H9 (cell line): Measurements from ENCODE around the gene DLGAP4. TPM values are rescaled to one million over a fixed set of nuclear protein-coding genes. Genes with fewer than 3 reads are reported as not detected.

Source experiments
- DNase-seq: peaks from one replicate; pipeline ENCODE4 v3.0.0-alpha.2; 2017
- H2AFZ ChIP-seq: one replicate; pipeline ENCODE4 v1.6.1; 2013; ENCODE audit warnings: mild to moderate bottlenecking, low read length, control low read depth, moderate library complexity
- H2AK5ac ChIP-seq: 2 replicates; pipeline ENCODE4 v1.6.1; 2013; ENCODE audit warnings: low read length, control low read depth, mixed read lengths; ENCODE audit not compliant: insufficient read length
- H2BK120ac ChIP-seq: one replicate; pipeline ENCODE4 v1.6.1; 2013; ENCODE audit warnings: low read depth, mild to moderate bottlenecking, low read length, control low read depth, inconsistent platforms; ENCODE audit not compliant: poor library complexity, severe bottlenecking
- H2BK12ac ChIP-seq: 2 replicates; pipeline ENCODE4 v1.6.1; 2013; ENCODE audit warnings: low read length, control low read depth, mixed read lengths, low read depth; ENCODE audit not compliant: insufficient read length
- H2BK15ac ChIP-seq: 2 replicates; pipeline ENCODE4 v1.6.1; 2013; ENCODE audit warnings: low read depth, low read length, control low read depth
- H2BK20ac ChIP-seq: one replicate; pipeline ENCODE4 v1.6.1; 2013; ENCODE audit warnings: low read depth, mild to moderate bottlenecking, low read length, control low read depth, inconsistent platforms; ENCODE audit not compliant: poor library complexity, severe bottlenecking
- H2BK5ac ChIP-seq: 2 replicates; pipeline ENCODE4 v1.6.1; 2013; ENCODE audit warnings: low read length, control low read depth, mixed read lengths; ENCODE audit not compliant: insufficient read length
- H3K14ac ChIP-seq: 2 replicates; pipeline ENCODE4 v1.6.1; 2013; ENCODE audit warnings: low read length, control low read depth; ENCODE audit not compliant: insufficient read depth
- H3K18ac ChIP-seq: 2 replicates; pipeline ENCODE4 v1.6.1; 2013; ENCODE audit warnings: low read depth, mild to moderate bottlenecking, mixed read lengths, low read length, control low read depth; ENCODE audit not compliant: insufficient read length
- H3K23ac ChIP-seq: 2 replicates; pipeline ENCODE4 v1.6.1; 2013; ENCODE audit warnings: low read length, control low read depth, mixed read lengths, low read depth; ENCODE audit not compliant: insufficient read length
- H3K23me2 ChIP-seq: 2 replicates; pipeline ENCODE4 v1.6.1; 2013; ENCODE audit warnings: low read depth, mild to moderate bottlenecking, mixed read lengths, low read length, control low read depth; ENCODE audit not compliant: insufficient read length, poor library complexity, severe bottlenecking
- H3K27ac ChIP-seq: 2 replicates; pipeline ENCODE4 v1.5.1; 2013; ENCODE audit warnings: low read length, control low read depth, mixed read lengths, low read depth; ENCODE audit not compliant: insufficient read length
- H3K27me3 ChIP-seq: 2 replicates; pipeline ENCODE4 v1.6.1; 2013; ENCODE audit warnings: low read length, control low read depth, inconsistent platforms; ENCODE audit not compliant: insufficient read depth
- H3K4ac ChIP-seq: 2 replicates; pipeline ENCODE4 v1.6.1; 2013; ENCODE audit warnings: low read depth, mild to moderate bottlenecking, control low read depth, inconsistent platforms, low read length, moderate library complexity
- H3K4me1 ChIP-seq: 2 replicates; pipeline ENCODE4 v1.6.1; 2013; ENCODE audit warnings: low read length, control low read depth, inconsistent platforms; ENCODE audit not compliant: insufficient read depth
- H3K4me2 ChIP-seq: 2 replicates; pipeline ENCODE4 v1.6.1; 2013; ENCODE audit warnings: low read length, control low read depth, mixed read lengths; ENCODE audit not compliant: insufficient read length, insufficient read depth
- H3K56ac ChIP-seq: 2 replicates; pipeline ENCODE4 v1.6.1; 2013; ENCODE audit warnings: low read depth, mild to moderate bottlenecking, mixed read lengths, low read length, control low read depth; ENCODE audit not compliant: insufficient read length
- H3K79me1 ChIP-seq: 2 replicates; pipeline ENCODE4 v1.6.1; 2013; ENCODE audit warnings: low read depth, mild to moderate bottlenecking, moderate library complexity, low read length, control low read depth, inconsistent platforms; ENCODE audit not compliant: insufficient read depth, poor library complexity, severe bottlenecking
- H3K79me2 ChIP-seq: 2 replicates; pipeline ENCODE4 v1.6.1; 2013; ENCODE audit warnings: low read length, control low read depth, inconsistent platforms; ENCODE audit not compliant: insufficient read depth
- H3K9ac ChIP-seq: 2 replicates; pipeline ENCODE4 v1.6.1; 2013; ENCODE audit warnings: low read length, control low read depth, mixed read lengths; ENCODE audit not compliant: insufficient read length; ENCODE audit errors: extremely low read depth
- H3K9me3 ChIP-seq: one replicate; pipeline ENCODE4 v1.6.1; 2013; ENCODE audit warnings: low read depth, low read length, inconsistent platforms; ENCODE audit not compliant: control insufficient read depth
- H3T11ph ChIP-seq: one replicate; pipeline ENCODE4 v1.6.1; 2013; ENCODE audit warnings: mild to moderate bottlenecking, low read length, control low read depth, inconsistent platforms
- H4K20me1 ChIP-seq: one replicate; pipeline ENCODE4 v1.6.1; 2013; ENCODE audit not compliant: control insufficient read depth, insufficient read length, insufficient read depth
- H4K5ac ChIP-seq: 2 replicates; pipeline ENCODE4 v1.6.1; 2013; ENCODE audit warnings: low read depth, mild to moderate bottlenecking, mixed read lengths, low read length, control low read depth; ENCODE audit not compliant: insufficient read length
- H4K8ac ChIP-seq: replicated peaks from 2 replicates; pipeline ENCODE4 v1.6.1; 2013; ENCODE audit warnings: low read length, control low read depth, mixed read lengths, low read depth; ENCODE audit not compliant: insufficient read length
- H4K91ac ChIP-seq: 2 replicates; pipeline ENCODE4 v1.6.1; 2013; ENCODE audit warnings: low read depth, mild to moderate bottlenecking, moderate library complexity, mixed read lengths, low read length, control low read depth; ENCODE audit not compliant: insufficient read length
- H3K27ac Mint-ChIP-seq, 3 experiments: 2 replicates in 2 of 3; 3 replicates in 1 of 3; pipeline ENCODE4 v1.8.0; 2020 to 2021; ENCODE audit warnings: mixed read lengths in 3 of 3, mild to moderate bottlenecking in 1 of 3, moderate library complexity in 1 of 3
- H3K27me3 Mint-ChIP-seq: 2 replicates; pipeline ENCODE4 v1.8.0; 2021; ENCODE audit warnings: low read depth, mild to moderate bottlenecking, moderate library complexity, mixed read lengths
- H3K36me3 Mint-ChIP-seq, 3 experiments: 2 replicates in 2 of 3; 3 replicates in 1 of 3; pipeline ENCODE4 v1.8.0; 2020 to 2021; ENCODE audit warnings: low read depth in 3 of 3, mixed read lengths in 3 of 3; ENCODE audit not compliant: insufficient read depth in 1 of 3
- H3K4me1 Mint-ChIP-seq, 2 experiments: 2 replicates each; pipeline ENCODE4 v1.8.0; 2020; ENCODE audit warnings: mixed read lengths in 2 of 2
- H3K4me3 Mint-ChIP-seq, 2 experiments: 2 replicates in 1 of 2; 3 replicates in 1 of 2; pipeline ENCODE4 v1.8.0; 2020 to 2021; ENCODE audit warnings: mild to moderate bottlenecking in 2 of 2, mixed read lengths in 2 of 2, moderate library complexity in 1 of 2
- H3K9me3 Mint-ChIP-seq, 2 experiments: 2 replicates in 1 of 2; 3 replicates in 1 of 2; pipeline ENCODE4 v1.8.0; 2020; ENCODE audit warnings: mild to moderate bottlenecking in 2 of 2, mixed read lengths in 2 of 2, moderate library complexity in 1 of 2
- CTCF ChIP-seq: fragments of 200-600 bp; sonication (generic); conservative IDR thresholded peaks from 3 replicates; pipeline ENCODE4 v1.8.0; 2021; ENCODE audit warnings: antibody characterized with exemption, mild to moderate bottlenecking
- WGBS: extraction: QIAGEN DNeasy Blood & Tissue Kit; methylation state at CpG from one replicate; pipeline ENCODE4 v1.1.7; 2013; ENCODE audit warnings: missing lambda C conversion rate, low lambda C conversion rate, mixed read lengths; ENCODE audit not compliant: insufficient read length; ENCODE audit errors: extremely low coverage; 5-methylcytosine and 5-hydroxymethylcytosine counted together
- total RNA-seq: library from RNA; stranded (reverse); gene quantifications from 2 replicates; pipeline ENCODE4 v1.2.1, GENCODE V29; 2021

Gene DLGAP4
- total RNA-seq, 1 experiment from 2014 or later: 48.0 TPM

GRCh38 chr20:36555248-36555647, 249.1 kb downstream of the DLGAP4 start:
- no peak overlapping the region for H3K27ac ChIP-seq
- H2BK12ac ChIP-seq: no peak overlapping the region
- no peaks in the 10 kb centered on the region for H4K20me1 ChIP-seq
- H3K23ac ChIP-seq: no peak overlapping the region
- H2AFZ ChIP-seq: no peak overlapping the region
- no peaks in the 10 kb centered on the region for H3K4me1 ChIP-seq
- no peak overlapping the region for H2BK15ac ChIP-seq
- no peak overlapping the region for H4K5ac ChIP-seq
- no peak overlapping the region for H3T11ph ChIP-seq
- no peaks in the 10 kb centered on the region for H3K9me3 ChIP-seq
- no peak for TF ChIP-seq CTCF
- H3K9ac ChIP-seq: no peak overlapping the region
- no peak overlapping the region for H3K18ac ChIP-seq
- no peak overlapping the region for H2BK120ac ChIP-seq
- WGBS: no CpG with 5 or more reads among the region's 2 CpGs
- no peaks in the 10 kb centered on the region for H3K27me3 Mint-ChIP-seq
- no peak overlapping the region for H4K8ac ChIP-seq
- no peak overlapping the region for H2AK5ac ChIP-seq
- H3K79me1 ChIP-seq: peaks cover 3% of the 10 kb centered on the region
- H3K4me3 Mint-ChIP-seq: no peak overlapping the region
- no peaks in the 10 kb centered on the region for H3K9me3 Mint-ChIP-seq
- H3K27ac Mint-ChIP-seq: no peak overlapping the region
- H3K23me2 ChIP-seq: no peaks in the 10 kb centered on the region
- H3K56ac ChIP-seq: no peak overlapping the region
- no peak overlapping the region for H2BK20ac ChIP-seq
- H3K4ac ChIP-seq: no peak overlapping the region
- no peak for DNase-seq
- H4K91ac ChIP-seq: no peak overlapping the region
- peaks cover 0 to 6% (median 0%) of the 10 kb centered on the region in 3 experiments; a peak in 2 of 7 replicates for H3K36me3 Mint-ChIP-seq
- H3K79me2 ChIP-seq: no peaks in the 10 kb centered on the region
- H3K14ac ChIP-seq: no peak overlapping the region
- no peak overlapping the region for H3K4me2 ChIP-seq
- H2BK5ac ChIP-seq: no peak overlapping the region
- no peaks in the 10 kb centered on the region for H3K27me3 ChIP-seq
- H3K4me1 Mint-ChIP-seq: peaks cover 4% of the 10 kb centered on the region in 2 experiments; a peak in 3 of 4 replicates
